Kidney epithelial cell (primary cell): ENCODE data around the gene MLF2. TPM values are rescaled to one million over a fixed set of nuclear protein-coding genes. Genes with fewer than 3 reads are reported as not detected.
"Not testable (repeated sequence)": the region's sequence is repeated elsewhere in the genome, so short reads cannot be mapped to it uniquely, and the experiment has no call there.

Experiments used
- DNase-seq: peaks from one replicate; pipeline ENCODE4 v3.0.0-alpha.2; 2010; ENCODE audit warnings: low read depth
- H3K27me3 ChIP-seq: 2 replicates; pipeline ENCODE4 v1.6.0; 2011; ENCODE audit warnings: low read length; ENCODE audit not compliant: control insufficient read depth, insufficient read depth
- H3K36me3 ChIP-seq: 2 replicates; pipeline ENCODE4 v1.5.1; 2011; ENCODE audit warnings: low read length; ENCODE audit not compliant: control insufficient read depth, insufficient read depth
- H3K4me3 ChIP-seq: 2 replicates; pipeline ENCODE4 v1.5.1; 2011; ENCODE audit warnings: low read depth, mild to moderate bottlenecking, control low read depth, low read length
- total RNA-seq: library from RNA; depleted of rRNA; stranded (reverse); fragments of >200 nt; gene quantifications from 2 replicates; pipeline ENCODE4 v1.2.3, GENCODE V29; 2015
- TF ChIP-seq, protein P1 (sequence below): IDR thresholded peaks from 2 replicates; pipeline ENCODE4 v1.5.1; 2011; ENCODE audit warnings: mild to moderate bottlenecking, moderate library complexity, low read length, control low read depth, inconsistent platforms; ENCODE audit not compliant: insufficient read depth, poor library complexity, severe bottlenecking

The MLF2 gene
- total RNA-seq, 1 donor from 2014 or later = 190 TPM

DNA sequence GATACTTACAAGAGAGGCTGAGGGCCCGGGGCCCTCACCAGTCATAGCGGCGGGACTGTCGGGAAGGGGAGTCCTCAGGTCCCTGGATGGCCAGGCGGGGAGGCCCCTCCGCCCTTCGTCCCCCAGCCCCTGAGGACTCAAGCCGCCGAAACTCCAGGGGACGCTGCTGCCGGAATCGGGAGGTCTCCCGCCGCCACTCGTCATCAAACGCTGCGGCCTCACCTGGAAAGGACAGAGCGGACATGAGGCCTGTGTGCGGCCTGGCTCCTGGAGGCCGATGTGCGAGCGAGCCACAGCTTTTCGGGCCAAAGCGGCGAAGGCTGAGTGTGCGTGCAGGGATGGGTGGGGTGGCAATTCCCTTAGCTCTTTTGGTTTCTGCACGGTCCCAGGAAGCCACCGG lies 4.2 kb downstream of the MLF2 start:
- no peak for DNase-seq
- TF ChIP-seq, protein P1, sequence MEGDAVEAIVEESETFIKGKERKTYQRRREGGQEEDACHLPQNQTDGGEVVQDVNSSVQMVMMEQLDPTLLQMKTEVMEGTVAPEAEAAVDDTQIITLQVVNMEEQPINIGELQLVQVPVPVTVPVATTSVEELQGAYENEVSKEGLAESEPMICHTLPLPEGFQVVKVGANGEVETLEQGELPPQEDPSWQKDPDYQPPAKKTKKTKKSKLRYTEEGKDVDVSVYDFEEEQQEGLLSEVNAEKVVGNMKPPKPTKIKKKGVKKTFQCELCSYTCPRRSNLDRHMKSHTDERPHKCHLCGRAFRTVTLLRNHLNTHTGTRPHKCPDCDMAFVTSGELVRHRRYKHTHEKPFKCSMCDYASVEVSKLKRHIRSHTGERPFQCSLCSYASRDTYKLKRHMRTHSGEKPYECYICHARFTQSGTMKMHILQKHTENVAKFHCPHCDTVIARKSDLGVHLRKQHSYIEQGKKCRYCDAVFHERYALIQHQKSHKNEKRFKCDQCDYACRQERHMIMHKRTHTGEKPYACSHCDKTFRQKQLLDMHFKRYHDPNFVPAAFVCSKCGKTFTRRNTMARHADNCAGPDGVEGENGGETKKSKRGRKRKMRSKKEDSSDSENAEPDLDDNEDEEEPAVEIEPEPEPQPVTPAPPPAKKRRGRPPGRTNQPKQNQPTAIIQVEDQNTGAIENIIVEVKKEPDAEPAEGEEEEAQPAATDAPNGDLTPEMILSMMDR = no peak
- Histone ChIP-seq H3K27me3 (no peaks in the 10 kb centered on the region), H3K4me3 (no peak overlapping the region), H3K36me3 (peaks cover 1% of the 10 kb centered on the region)

GRCh38 chr12:6747216-6747615 lies 5.7 kb downstream of the MLF2 start:
- no peak for DNase-seq
- Histone ChIP-seq H3K36me3 (peaks cover 1% of the 10 kb centered on the region), H3K4me3 (no peak overlapping the region), H3K27me3 (no peaks in the 10 kb centered on the region)
- TF ChIP-seq, protein P1 = no peak

DNA sequence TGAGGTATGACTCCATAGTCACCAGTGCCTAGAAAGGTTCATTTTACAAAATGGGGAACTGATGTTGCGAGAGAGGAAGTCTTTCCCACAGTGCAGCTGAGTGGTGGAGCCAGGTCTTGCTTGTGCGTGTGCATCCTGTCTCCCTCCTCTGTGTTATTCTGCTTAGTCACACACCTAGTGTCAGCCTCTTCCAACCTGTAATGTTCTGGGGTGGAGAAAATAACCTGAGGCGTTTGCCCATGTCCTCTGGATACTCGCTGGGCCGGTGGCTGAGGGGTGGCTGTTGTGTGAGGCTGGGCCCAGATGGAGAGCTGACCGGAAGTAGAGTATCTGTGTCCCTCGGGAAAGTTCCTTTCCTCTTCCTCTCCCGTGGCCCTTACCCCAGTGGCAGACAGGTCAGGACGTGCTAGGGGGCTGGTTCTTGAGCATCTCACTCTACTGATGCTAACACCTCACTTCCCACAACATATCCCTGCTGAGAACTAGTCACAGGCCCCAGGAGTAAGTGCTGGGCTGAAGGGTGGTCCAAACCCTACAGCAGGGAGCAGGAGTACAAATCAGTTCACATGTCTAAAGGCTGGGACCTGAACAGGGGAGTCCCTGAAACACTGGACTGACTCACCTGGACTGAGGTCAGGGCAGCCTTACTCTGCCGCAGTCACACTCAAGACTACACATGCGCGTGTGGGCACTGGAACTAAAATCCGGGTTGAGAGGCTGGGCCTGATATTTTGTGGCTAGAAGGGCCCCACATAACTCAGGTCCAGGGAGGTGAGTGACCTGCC lies 7.0 kb downstream of the MLF2 start:
- Histone ChIP-seq H3K4me3 (no peak overlapping the region), H3K27me3 (no peaks in the 10 kb centered on the region), H3K36me3 (peaks cover 1% of the 10 kb centered on the region)
- no peak for DNase-seq
- TF ChIP-seq, protein P1 = no peak

- DNase-seq, H3K36me3 ChIP-seq, H3K27me3 ChIP-seq, H3K4me3 ChIP-seq: not testable (repeated sequence)
Observed at GRCh38 chr12:6743300-6743699, 9.6 kb downstream of the MLF2 start.

DNA sequence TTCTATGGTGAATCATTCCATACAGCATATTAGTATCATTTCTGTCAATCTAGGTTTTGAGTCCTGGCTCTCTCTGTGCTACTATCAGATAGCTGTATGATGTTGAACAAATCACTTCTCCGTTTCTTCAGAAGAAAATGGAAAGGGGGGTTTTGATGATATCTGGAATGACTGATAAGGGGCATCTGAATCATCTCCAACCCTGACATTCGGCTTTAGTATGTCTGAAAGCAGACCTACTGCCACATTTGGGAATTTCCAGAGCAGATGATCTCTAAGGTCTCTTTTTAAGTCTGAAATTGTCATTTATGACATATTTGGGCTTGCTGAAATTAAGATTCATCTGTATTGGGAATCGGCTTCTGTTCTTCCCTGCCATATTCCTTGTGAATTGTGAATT lies 10.1 kb downstream of the MLF2 start:
- DNase-seq = no peak
- no peaks in the 10 kb centered on the region for H3K27me3 ChIP-seq
- TF ChIP-seq, protein P1 = no peak
- H3K36me3 ChIP-seq = no peaks in the 10 kb centered on the region
- no peak overlapping the region for H3K4me3 ChIP-seq

DNA sequence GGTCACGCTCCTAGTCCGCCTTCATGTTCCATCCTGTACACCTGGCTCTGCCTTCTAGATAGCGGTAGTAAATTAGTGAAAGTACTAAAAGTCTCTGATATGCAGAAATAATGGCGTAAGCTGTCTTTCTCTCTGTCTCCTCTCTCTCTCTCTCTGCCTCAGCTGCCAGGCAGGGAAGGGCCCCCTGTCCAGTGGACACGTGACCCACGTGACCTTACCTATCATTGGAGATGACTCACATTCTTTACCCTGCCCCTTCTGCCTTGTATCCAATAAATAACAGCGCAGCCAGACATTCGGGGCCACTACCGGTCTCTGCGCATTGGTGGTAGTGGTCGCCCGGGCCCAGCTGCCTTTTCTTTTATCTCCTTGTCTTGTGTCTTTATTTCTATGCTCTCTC lies 10.9 kb downstream of the MLF2 start:
- not testable (repeated sequence) for DNase-seq, H3K4me3 ChIP-seq, H3K27me3 ChIP-seq, H3K36me3 ChIP-seq

- H3K36me3 ChIP-seq = no peaks in the 10 kb centered on the region
- no peak for DNase-seq
- no peaks in the 10 kb centered on the region for H3K27me3 ChIP-seq
- no peak overlapping the region for H3K4me3 ChIP-seq
- TF ChIP-seq, protein P1 = no peak
Observed at GRCh38 chr12:6736754-6737153, 16.2 kb downstream of the MLF2 start.
